ENCODE measurements around the gene CHURC1.

DNA sequence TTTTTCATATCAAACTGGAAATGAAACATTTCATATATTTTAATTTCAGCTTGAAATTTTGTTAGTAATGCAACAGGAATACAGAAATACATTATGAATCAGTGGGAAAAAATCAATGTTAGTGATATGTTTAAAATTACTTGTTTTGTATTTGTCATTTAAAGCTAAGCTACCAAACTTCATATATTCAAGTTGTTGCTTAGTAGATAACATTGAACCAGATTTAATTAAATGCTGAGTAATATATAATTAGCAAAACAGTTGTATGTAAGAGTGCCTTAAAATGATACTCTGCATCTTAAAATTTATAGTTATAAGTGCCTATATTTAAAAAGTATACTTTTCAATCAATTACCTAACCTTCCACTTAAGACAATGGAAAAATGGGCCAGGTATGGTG is 5.0 kb downstream of the CHURC1 start:
- TF ChIP-seq, protein P1, sequence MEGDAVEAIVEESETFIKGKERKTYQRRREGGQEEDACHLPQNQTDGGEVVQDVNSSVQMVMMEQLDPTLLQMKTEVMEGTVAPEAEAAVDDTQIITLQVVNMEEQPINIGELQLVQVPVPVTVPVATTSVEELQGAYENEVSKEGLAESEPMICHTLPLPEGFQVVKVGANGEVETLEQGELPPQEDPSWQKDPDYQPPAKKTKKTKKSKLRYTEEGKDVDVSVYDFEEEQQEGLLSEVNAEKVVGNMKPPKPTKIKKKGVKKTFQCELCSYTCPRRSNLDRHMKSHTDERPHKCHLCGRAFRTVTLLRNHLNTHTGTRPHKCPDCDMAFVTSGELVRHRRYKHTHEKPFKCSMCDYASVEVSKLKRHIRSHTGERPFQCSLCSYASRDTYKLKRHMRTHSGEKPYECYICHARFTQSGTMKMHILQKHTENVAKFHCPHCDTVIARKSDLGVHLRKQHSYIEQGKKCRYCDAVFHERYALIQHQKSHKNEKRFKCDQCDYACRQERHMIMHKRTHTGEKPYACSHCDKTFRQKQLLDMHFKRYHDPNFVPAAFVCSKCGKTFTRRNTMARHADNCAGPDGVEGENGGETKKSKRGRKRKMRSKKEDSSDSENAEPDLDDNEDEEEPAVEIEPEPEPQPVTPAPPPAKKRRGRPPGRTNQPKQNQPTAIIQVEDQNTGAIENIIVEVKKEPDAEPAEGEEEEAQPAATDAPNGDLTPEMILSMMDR (IDR thresholded peaks at IDR 0.05) = no peak
- no peak for TF ChIP-seq POLR2A (IDR thresholded peaks at IDR 0.05)
